Measurements from ENCODE around the gene HSPA9. TPM values are rescaled to one million over a fixed set of nuclear protein-coding genes. Genes with fewer than 3 reads are reported as not detected.

Gene HSPA9
- total RNA-seq, 2 experiments from 2014 or later: 578 to 584 TPM

GRCh38 chr5:138602371-138603000, 27.3 kb upstream of the HSPA9 start:
- no peak for DNase-seq
- Mint-ChIP-seq H3K27ac (no peak overlapping the region), H3K4me1 (peaks cover 18% of the 10 kb centered on the region), H3K36me3 (no peaks in the 10 kb centered on the region), H3K4me3 (no peak overlapping the region), H3K9me3 (no peaks in the 10 kb centered on the region), H3K27me3 (peaks cover 87% of the 10 kb centered on the region)

- peaks cover 18% of the 10 kb centered on the region for H3K4me1 Mint-ChIP-seq
Measured at GRCh38 chr5:138601444-138601843, 26.2 kb upstream of the HSPA9 start.

GRCh38 chr5:138600446-138600845, 25.2 kb upstream of the HSPA9 start:
- no peak for DNase-seq
- H3K27me3 Mint-ChIP-seq: peaks cover 90% of the 10 kb centered on the region
- H3K27ac Mint-ChIP-seq: no peak overlapping the region
- no peaks in the 10 kb centered on the region for H3K36me3 Mint-ChIP-seq
- no peak overlapping the region for H3K4me3 Mint-ChIP-seq
- no peaks in the 10 kb centered on the region for H3K9me3 Mint-ChIP-seq
- peaks cover 18% of the 10 kb centered on the region for H3K4me1 Mint-ChIP-seq

More at GRCh38 chr5:138601444-138601843, 26.2 kb upstream of the HSPA9 start:
- Mint-ChIP-seq H3K4me3 (no peak overlapping the region), H3K27ac (no peak overlapping the region), H3K27me3 (peaks cover 91% of the 10 kb centered on the region), H3K36me3 (no peaks in the 10 kb centered on the region), H3K9me3 (no peaks in the 10 kb centered on the region)
- no peak for DNase-seq

- Mint-ChIP-seq H3K4me3 (no peak overlapping the region), H3K36me3 (no peaks in the 10 kb centered on the region), H3K4me1 (peaks cover 2% of the 10 kb centered on the region), H3K27me3 (peaks cover 79% of the 10 kb centered on the region), H3K27ac (no peak overlapping the region), H3K9me3 (no peaks in the 10 kb centered on the region)
- DNase-seq: no peak
Measured at GRCh38 chr5:138597661-138598400, 22.6 kb upstream of the HSPA9 start.

- peaks cover 75% of the 10 kb centered on the region for H3K27me3 Mint-ChIP-seq
- H3K9me3 Mint-ChIP-seq: no peaks in the 10 kb centered on the region
- H3K36me3 Mint-ChIP-seq: no peaks in the 10 kb centered on the region
- H3K4me1 Mint-ChIP-seq: no peaks in the 10 kb centered on the region
- H3K4me3 Mint-ChIP-seq: no peak overlapping the region
- H3K27ac Mint-ChIP-seq: no peak overlapping the region
- no peak for DNase-seq
Measured at GRCh38 chr5:138596105-138596881, 21.1 kb upstream of the HSPA9 start.

- H3K4me3 Mint-ChIP-seq: no peak overlapping the region
- no peaks in the 10 kb centered on the region for H3K36me3 Mint-ChIP-seq
- no peak overlapping the region for H3K27ac Mint-ChIP-seq
- peaks cover 65% of the 10 kb centered on the region for H3K27me3 Mint-ChIP-seq
- DNase-seq: no peak
- H3K4me1 Mint-ChIP-seq: no peaks in the 10 kb centered on the region
- H3K9me3 Mint-ChIP-seq: no peaks in the 10 kb centered on the region
Measured at GRCh38 chr5:138595180-138595795, 20.1 kb upstream of the HSPA9 start.

- no peaks in the 10 kb centered on the region for H3K4me1 Mint-ChIP-seq
- H3K4me3 Mint-ChIP-seq: no peak overlapping the region
- H3K36me3 Mint-ChIP-seq: no peaks in the 10 kb centered on the region
- no peak for DNase-seq
- no peak overlapping the region for H3K27ac Mint-ChIP-seq
- H3K9me3 Mint-ChIP-seq: no peaks in the 10 kb centered on the region
- H3K27me3 Mint-ChIP-seq: peaks cover 58% of the 10 kb centered on the region
Measured at GRCh38 chr5:138594305-138595058, 19.3 kb upstream of the HSPA9 start.

- Mint-ChIP-seq H3K27me3 (peaks cover 44% of the 10 kb centered on the region), H3K4me3 (no peak overlapping the region), H3K27ac (no peak overlapping the region), H3K4me1 (no peaks in the 10 kb centered on the region), H3K9me3 (no peaks in the 10 kb centered on the region), H3K36me3 (no peaks in the 10 kb centered on the region)
- no peak for DNase-seq
Measured at GRCh38 chr5:138588013-138588788, 13.0 kb upstream of the HSPA9 start.

- Mint-ChIP-seq H3K36me3 (no peaks in the 10 kb centered on the region), H3K27me3 (peaks cover 31% of the 10 kb centered on the region), H3K4me1 (no peaks in the 10 kb centered on the region), H3K27ac (no peak overlapping the region), H3K4me3 (no peak overlapping the region), H3K9me3 (no peaks in the 10 kb centered on the region)
- no peak for DNase-seq
Measured at GRCh38 chr5:138585157-138585556, 10.0 kb upstream of the HSPA9 start.

GRCh38 chr5:138583984-138584637, 8.9 kb upstream of the HSPA9 start:
- Mint-ChIP-seq H3K4me3 (no peak overlapping the region), H3K36me3 (no peaks in the 10 kb centered on the region)
- DNase-seq: no peak

GRCh38 chr5:138582959-138583358, 7.8 kb upstream of the HSPA9 start:
- Mint-ChIP-seq H3K27me3 (peaks cover 22% of the 10 kb centered on the region), H3K4me1 (no peaks in the 10 kb centered on the region), H3K36me3 (no peaks in the 10 kb centered on the region), H3K9me3 (no peaks in the 10 kb centered on the region), H3K4me3 (no peak overlapping the region), H3K27ac (no peak overlapping the region)
- no peak for DNase-seq

More at GRCh38 chr5:138583984-138584637, 8.9 kb upstream of the HSPA9 start:
- no peaks in the 10 kb centered on the region for H3K4me1 Mint-ChIP-seq
- H3K27me3 Mint-ChIP-seq: peaks cover 31% of the 10 kb centered on the region
- H3K9me3 Mint-ChIP-seq: no peaks in the 10 kb centered on the region
- no peak overlapping the region for H3K27ac Mint-ChIP-seq

- peaks cover 5% of the 10 kb centered on the region for H3K4me1 Mint-ChIP-seq
Measured at GRCh38 chr5:138580777-138581176, 5.6 kb upstream of the HSPA9 start.

GRCh38 chr5:138580001-138580400, 4.8 kb upstream of the HSPA9 start:
- Mint-ChIP-seq H3K4me1 (peaks cover 7% of the 10 kb centered on the region), H3K27ac (no peak overlapping the region), H3K9me3 (peaks cover 2% of the 10 kb centered on the region), H3K36me3 (peaks cover 7% of the 10 kb centered on the region), H3K27me3 (peaks cover 5% of the 10 kb centered on the region), H3K4me3 (no peak overlapping the region)
- DNase-seq: no peak

More at GRCh38 chr5:138580777-138581176, 5.6 kb upstream of the HSPA9 start:
- no peak overlapping the region for H3K27ac Mint-ChIP-seq
- peaks cover 3% of the 10 kb centered on the region for H3K36me3 Mint-ChIP-seq
- DNase-seq: no peak
- no peak overlapping the region for H3K4me3 Mint-ChIP-seq
- peaks cover 2% of the 10 kb centered on the region for H3K9me3 Mint-ChIP-seq
- peaks cover 9% of the 10 kb centered on the region for H3K27me3 Mint-ChIP-seq
